RCC 7860 (cell line): ENCODE measurements around the gene FKRP.
A peak's percentile ranks its signal among the peaks of the same experiment; 100 is the strongest.

Source experiments
- DNase-seq: peaks from one replicate; pipeline ENCODE4 v3.0.0-alpha.2; 2015; ENCODE audit warnings: low spot score
- FAIRE-seq: peaks from 2 replicates; lab custom pipeline; 2012; peaks lifted over from hg19 to GRCh38; lab: Jason Lieb, UNC

The FKRP gene

DNA sequence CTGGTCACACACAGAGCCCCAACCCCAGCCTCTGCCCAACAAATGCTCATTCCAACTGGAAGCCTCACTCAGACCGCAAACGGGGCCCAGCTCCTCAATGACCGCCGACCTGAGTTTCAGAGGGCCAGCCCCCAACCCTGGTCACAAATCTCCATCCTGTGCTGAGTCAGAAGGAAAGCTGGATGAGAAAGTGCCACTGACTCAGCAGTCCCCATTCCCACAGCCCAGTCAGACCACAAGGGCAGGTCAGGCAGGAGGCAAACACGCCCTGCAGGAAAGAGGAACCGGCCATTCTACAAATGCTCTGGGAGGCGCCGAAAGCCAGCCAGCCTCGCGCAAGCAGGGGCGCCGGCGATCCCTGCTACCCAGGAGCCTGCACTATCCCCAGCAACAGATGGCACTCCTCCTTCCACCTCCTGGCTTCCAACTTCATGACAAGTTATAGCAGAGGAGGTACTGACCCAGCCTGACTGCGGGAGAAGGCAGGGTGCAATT is 14.8 kb upstream of the FKRP start:
- FAIRE-seq: peak; percentile 93
- DNase-seq: peak; percentile 94

DNA sequence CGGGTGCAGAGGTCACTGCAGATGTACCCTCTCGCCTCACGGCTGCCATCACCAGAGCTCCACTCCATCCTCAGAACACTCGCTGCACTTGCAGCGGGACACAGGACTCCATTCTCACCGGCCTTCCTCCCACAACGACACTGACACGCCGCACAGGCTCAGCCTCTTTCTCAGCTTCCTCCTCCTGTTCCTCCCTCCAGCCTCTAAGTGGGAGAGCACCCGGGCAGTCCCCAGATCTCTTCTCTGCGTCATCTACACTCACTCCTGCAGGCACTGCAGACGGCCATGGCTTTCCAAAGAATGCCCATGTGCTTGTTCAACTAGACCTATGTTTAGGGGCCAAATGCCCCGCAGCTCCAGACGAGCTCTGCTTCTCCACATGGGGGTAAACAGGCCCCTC is 14.3 kb upstream of the FKRP start:
- DNase-seq (peak; percentile 31), FAIRE-seq (no peak)

DNA sequence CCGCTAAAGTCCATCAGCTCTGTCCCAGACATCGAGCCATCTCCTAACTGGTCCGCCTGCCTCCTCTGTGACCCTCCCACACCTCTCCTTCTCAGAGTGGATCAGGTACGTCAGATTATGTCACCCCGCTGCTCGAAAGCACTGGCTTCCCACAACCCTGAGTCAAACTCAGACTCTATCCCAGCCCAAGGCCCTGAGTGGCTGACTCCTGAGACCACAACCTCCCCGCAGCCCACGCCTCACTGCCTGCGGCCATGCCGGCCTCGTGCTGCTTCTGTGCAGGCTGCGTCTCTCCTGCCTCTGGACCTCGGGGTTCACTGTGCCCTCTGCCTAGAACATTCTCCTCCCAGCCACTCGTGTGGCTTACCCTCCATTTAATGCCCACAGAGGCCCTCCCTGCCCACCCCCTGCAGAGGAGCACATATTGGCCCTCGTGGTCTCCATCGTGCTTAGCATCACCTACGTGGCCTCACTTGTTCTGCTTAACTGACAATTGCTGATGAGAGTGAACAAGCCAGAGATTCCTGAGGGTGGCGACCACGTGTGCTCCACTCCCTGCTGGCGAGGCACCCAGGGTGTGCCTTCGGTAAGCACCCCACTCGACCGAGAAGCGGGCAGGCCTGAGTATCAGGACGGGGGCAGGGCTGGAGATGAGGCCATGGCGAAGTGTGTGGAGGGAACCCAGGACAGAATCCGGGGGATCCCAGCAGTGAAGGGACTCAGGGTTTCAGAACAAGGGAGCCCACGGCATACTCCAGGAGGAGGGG is 13.5 kb upstream of the FKRP start:
- FAIRE-seq: peak; percentile 93
- peak; percentile 93 for DNase-seq

DNA sequence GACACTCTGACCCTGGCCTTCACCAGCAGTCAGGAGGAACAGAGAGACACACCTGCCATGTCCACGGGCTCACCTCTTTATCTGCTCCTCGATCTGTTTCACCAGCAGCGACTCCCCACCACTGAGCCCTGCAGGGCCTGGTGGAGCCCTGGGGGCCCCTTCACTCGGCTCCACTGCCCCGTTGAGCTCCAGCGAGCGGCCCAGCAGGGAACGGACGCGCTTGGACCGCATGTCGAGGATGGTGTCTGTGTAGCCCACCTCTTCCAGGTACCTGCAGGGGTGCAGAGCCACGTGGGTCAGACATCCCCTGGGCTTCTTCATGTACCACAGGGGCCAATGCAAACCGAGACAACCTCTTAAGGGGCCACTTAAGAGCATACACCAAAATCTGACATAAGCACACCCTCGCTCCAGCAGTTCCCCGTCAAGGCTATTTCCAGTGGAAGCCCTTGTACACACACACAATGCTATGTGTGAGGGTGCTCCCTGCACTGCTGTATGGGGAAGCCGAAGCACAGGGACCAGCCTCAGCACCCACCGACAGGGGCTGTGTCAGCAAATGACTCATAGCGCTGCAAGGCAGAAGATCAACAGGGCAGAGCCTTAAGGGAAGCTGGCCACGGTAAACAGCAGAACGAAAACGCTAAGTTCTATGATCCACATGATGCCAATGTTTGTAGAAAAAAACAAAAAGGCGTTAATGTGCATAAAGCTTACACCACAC is 12.7 kb upstream of the FKRP start:
- DNase-seq: peak; percentile 60
- FAIRE-seq: no peak

DNA sequence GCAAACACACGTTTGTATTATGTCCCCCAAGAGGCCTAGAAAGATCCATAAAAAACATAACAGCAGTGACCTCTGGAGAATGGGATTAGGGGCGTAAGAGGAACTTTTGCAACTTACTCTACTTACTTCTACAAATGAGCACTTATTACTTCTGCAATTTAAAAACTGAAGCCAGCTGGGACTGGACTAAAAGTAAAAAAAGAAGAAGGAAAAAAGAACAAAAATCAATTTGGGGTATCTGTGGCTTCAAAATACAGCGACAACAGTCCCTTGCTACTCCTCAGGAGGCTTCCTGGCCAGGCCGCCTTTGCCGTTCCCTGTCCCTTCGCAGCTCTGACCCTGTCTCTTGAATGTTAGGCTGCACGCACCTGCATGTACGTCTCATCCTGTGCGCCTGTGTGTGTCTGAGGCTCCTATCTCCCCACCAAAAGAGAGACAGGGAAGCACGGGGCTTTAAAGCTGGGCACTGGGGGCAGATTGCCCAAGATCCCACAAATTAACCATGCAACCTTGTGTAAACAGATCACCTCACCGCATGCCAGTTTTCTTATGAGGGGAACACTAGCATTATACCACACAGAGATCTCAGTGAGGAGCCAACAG is 12.1 kb upstream of the FKRP start:
- FAIRE-seq (no peak), DNase-seq (no peak)

DNA sequence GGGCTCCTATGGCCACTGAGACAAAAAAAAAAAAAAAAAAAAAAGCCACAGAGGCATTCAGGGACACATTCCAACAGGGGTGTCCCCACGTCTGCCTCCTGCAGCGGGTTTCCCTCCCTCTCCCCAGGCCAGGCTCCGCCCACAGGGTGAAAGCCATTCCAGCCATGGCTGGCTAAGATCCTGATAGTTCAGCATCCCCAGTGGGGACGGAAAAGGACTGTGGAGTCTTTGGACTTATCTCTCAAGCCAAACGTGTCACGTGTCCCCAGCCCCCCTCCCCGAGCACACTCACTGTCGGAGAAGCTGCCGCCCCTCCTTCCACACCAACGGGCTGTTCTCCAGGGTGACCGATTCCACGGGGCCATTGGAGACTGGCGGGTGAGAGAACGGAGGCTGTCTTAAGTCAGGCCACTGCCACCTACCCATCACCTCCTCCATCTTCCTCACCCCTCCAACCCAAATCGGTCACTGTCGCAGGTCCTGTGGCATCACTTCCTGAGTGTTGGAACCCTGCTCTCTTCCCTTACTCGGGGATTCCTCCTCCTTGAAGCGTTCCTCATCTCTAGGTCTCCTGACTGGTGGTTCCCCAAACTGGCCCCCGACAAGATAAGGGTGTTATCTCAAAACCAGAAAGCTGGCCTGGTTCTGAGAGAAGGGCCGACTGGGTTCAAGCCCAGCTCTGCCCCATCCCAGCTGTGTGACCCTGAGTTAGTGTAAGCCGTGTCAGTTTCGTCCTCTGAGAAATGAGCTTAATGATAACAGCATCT is 9.1 kb upstream of the FKRP start:
- peak; percentile 35 for FAIRE-seq

DNA sequence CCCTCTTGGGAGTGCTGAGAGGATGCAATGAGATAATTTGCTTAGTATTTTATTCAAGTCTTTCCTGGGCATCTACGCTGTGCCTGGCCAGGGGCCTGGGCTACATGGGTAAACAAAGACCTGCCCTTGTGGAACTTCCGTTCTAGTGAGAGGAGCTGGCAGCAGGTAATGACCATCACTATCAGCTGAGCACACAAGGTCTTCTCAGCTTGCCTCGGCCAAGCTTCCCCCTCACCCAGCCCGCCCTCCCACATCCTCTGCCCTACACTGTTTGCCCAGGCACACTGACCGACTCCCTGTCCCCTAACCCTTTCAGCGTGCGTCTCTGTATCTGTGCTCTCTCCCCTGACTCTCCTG is 8.6 kb upstream of the FKRP start:
- DNase-seq (no peak), FAIRE-seq (no peak)

More for the DNA sequence above, 9.1 kb upstream of the FKRP start:
- DNase-seq: no peak

DNA sequence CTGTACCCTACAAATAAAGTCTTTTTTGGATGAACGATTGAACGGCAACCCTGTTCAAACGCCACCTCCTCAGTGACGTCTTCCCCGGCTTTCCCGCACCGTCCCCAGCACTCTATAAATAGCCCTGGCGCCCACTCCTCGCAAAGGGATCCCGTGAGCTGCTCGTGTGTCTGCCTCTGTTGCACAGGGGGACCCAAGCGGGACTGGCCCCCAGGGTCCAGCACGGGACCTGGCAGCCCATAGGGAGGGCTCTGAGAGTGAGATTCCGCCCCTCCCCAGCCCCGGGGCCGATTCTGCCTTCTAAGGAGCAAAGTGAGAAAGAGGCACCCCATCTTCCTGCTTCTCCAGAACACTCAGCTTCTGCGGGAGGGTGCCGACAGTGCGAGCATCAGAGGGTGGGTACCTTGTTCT is 8.1 kb upstream of the FKRP start:
- FAIRE-seq (no peak), DNase-seq (no peak)

DNA sequence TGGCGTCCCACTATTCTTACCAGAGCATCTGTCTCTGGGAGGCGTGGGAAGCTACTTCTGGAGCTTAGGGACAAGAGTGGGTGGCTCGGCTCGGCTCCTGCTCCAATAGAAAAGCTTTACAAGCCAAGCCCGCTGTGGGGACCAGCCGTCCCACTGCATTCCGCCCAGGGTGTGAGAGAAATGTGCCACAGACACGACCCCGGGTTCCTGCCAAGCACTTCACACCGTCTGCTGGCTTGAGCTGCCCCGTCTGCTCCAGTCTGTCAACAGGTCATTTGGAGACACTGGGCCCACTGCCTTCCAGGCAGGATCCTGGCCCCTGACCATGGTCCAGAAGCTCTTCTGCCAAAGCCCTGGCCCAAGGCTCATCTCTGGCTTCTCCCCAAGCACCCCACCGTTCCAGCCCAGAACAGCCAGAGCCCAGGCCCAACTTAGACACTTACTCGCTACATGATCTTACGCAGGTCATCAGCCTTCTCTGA is 6.5 kb upstream of the FKRP start:
- no peak for DNase-seq
- FAIRE-seq: no peak

DNA sequence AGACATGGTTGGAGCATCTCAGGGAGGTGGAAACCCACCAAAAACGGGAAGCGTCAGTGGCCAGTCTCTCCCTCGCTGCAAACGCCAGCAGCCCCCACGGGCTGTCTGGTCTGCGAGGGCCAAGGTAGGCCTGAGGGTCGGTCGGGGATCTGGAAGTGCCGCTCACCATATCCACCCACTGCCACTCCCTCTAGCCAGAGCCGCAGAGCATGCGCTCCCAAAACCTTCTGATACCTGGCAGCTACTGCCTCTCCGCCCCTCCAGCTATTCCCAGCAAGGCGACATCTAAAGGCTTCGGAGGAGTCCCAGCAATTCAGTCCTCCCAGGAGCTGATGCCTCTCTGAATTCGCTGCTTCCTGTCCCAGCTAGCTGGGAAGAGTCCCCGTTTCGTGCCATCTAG is 4.4 kb upstream of the FKRP start:
- DNase-seq (no peak), FAIRE-seq (no peak)

DNA sequence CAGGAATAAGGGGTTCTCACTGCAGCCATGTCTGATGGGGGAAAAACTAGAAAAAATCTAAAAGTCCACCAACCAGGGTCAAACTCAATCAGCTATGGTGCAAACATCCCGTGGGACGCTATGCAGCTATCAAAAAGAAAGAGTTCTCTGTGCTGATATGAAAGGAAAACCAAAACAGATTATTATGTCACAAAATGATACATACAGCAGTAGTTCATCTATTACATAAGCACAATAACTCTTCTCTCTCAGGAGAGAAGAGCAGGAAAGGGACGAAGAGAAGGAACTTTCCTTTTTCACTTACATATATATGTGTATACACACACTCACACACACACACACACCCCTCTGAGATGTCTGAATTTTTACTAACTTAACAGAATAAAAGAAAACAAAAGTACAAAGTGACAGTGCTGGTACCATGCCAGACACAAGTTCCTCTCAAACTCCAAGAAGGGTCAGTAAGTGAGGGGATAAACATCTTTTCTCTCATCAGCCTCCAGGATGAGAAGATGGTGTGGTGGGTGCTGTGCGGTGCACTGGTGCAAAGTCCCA is 2.9 kb upstream of the FKRP start:
- FAIRE-seq: no peak

DNA sequence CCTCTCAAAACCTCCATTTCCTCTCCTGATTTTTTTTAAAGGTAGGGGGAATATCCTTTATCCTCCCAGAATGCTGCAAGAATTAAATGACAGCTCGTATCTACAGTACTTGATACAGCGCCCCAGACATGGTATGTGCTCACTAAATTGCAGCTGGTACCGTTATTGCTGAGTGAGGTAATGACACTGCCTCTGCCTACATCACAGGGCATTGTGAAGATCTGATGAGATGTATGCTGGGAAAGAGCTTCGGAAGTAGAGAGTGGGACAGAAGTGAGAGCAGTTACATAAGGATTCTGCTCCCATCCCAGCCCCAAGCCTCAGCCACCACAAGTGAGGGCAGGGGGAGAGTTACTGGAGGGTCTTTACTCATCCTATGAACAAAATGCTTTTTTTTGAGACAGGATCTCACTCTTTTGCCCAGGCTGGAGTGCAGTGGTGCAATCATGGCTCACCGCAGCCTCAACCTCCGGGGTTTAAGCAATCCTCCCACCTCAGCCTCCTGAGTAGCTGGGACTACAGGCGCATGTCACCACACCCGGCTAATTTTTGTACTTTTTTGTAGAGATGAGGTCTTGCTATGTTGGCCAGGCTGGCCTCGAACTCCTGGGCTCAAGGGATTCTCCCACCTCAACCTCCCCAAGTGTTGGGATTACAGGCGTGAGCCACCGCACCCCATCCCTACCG is 1.7 kb upstream of the FKRP start:
- DNase-seq: no peak
- FAIRE-seq: no peak

More for the DNA sequence above, 2.9 kb upstream of the FKRP start:
- no peak for DNase-seq

DNA sequence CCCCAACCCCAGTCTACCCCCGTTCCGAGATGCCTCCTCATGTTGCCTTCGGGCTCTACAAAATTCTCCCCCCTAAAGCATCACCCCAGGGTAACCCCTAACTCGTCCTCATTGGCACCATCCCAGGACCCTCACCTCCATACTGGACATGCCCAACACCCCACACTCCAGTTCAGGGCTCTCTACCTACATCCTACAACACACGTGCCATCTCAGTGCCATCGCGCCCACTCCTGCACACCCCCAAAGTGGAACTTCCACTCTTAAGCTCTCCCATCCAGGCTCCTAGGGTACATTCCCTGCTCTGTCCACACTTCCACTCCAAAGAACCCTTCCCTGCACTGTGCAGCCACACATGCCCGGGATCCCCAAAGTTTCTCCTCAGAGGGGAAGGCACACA is 827 bp upstream of the FKRP start:
- FAIRE-seq (no peak), DNase-seq (no peak)

DNA sequence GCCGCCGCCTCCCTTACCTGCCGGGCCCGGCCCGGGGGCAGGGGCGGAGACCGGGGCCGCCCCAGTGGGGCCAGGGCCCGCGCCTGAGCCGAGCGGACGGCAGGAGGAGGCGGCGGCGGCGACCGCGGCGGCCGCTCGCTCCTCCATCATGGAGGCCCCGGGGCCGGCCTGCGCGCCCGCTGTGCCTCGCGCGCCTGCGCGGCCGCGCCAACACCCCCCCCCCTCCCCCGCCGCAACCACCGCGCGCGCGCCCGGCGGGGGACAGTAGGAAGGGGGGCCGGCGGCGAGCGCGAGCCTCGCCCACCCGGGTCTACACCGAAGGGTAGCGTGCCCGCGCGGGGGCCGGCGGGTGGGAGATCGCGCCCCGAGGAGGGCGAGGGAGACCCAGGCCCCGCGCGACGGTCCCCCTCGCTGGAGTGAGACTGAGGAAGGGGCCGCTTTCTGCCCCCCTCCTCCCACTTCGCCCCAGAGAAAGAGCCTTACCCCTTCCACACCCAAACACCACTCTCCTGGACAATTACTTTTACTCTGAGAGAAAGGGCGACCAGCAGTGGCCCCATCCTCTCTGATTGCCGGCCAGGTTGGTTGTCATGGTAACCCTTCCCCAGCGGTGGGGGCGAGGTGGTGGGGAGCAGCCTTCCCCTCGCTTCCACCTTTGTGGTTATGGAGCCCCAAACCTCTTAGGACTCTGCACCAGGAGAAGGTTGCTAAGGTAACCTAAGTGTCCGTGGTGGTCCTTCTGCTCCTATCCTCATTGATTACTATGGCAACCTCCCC is 612 bp downstream of the FKRP start, which contains the start of gene STRN4:
STRN4 (minus strand) TSS at position 170 of the 777 bp plus-strand sequence; CDS start at position 150, 20 bp downstream.
- DNase-seq (no peak), FAIRE-seq (no peak)

DNA sequence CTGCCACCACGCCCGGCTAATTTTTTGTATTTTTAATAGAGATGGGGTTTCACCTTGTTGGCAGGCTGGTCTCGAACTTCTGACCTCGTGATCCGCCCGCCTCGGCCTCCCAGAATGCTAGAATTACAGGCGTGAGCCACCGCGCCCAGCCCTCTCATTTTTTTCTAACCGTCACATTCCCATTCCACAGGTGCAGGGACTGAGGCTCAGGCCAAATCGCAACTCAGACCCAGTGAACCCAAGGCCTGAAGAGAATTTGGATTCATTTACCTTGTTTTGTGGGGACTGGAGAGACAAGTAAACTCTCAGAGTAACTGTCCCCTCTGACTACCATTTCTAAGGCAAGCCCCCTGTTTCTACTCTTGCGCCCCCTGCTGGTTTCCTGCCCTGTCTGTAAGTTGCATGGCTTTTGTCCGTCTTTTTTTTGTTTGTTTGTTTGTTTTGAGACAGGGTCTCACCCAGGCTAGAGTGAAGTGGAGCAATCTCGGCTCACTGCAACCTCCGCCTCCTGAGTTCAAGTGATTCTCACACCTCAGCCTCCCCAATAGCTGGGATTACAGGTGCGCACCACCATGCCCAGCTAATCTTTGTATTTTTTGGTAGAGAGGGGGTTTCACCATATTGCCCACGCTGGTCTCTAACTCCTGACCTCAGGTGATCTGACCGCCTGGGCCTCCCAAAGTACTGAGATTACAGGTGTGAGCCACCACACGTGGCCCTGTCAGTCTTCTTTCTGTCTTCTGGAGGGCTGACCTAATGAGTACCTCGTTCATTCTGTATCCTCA is 2.7 kb downstream of the FKRP start:
- DNase-seq (peak; percentile 20), FAIRE-seq (no peak)

DNA sequence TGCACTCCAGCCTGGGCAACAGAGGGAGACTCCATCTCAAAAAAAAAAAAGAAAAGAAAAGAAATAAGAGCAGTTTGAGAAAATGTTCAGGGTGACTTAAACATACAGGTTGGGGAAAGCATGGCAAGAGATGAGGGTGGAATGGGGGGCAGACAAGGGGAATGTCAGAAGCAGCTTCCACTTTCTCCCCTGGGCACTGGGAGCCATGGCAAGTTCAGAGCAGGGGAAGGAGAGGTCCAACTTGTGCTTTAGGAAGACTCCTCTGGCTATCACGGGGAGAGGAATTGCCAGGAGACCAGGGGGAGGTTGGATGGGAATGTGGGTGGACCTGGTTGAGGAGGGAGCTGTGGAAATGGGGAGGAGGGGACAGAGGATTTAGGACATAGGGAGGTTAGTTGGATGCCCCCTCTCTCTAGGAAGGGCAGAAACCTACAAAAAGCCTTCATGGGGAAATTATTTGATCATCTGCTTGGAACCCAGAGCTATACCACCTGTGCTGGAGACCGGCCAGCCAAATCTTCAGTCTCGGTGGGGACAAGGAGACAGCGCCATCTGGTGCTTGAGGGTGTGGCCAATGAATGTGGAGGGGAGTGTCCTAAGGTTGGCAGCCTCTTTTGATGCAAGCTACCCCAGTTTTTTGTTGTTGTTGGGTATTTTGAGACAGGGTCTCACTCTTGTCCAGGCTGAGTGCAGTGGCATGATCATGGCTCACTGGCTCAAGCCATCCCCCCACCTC is 7.7 kb downstream of the FKRP start:
- DNase-seq (no peak), FAIRE-seq (no peak)

DNA sequence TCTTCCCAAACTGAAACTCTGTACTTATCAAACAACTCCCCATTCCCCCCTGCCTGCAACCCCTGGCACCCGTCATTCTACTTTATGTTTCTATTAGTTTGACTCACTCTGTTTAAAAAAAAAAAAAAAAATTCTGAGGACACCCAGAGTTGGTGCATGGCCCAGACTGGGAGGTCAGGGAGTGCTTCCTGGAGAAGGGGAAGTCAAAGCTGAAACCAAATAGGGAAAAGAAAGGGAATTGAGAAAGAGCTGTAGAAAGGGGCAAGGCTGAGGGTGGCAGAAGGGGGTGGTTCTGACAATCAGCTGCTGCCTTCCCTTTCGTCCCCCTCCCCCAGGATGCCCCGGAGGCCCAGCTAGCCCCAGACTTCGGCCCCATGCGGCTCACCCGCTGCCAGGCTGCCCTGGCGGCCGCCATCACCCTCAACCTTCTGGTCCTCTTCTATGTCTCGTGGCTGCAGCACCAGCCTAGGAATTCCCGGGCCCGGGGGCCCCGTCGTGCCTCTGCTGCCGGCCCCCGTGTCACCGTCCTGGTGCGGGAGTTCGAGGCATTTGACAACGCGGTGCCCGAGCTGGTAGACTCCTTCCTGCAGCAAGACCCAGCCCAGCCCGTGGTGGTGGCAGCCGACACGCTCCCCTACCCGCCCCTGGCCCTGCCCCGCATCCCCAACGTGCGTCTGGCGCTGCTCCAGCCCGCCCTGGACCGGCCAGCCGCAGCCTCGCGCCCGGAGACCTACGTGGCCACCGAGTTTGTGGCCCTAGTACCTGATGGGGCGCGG is 9.4 kb downstream of the FKRP start:
- no peak for FAIRE-seq
- DNase-seq: no peak
